ENCODE results near the gene FAM200A. TPM values are rescaled to one million over a fixed set of nuclear protein-coding genes. Genes with fewer than 3 reads are reported as not detected.

FAM200A gene
- total RNA-seq, 2 experiments from 2014 or later: 1.5 to 1.8 TPM

DNA sequence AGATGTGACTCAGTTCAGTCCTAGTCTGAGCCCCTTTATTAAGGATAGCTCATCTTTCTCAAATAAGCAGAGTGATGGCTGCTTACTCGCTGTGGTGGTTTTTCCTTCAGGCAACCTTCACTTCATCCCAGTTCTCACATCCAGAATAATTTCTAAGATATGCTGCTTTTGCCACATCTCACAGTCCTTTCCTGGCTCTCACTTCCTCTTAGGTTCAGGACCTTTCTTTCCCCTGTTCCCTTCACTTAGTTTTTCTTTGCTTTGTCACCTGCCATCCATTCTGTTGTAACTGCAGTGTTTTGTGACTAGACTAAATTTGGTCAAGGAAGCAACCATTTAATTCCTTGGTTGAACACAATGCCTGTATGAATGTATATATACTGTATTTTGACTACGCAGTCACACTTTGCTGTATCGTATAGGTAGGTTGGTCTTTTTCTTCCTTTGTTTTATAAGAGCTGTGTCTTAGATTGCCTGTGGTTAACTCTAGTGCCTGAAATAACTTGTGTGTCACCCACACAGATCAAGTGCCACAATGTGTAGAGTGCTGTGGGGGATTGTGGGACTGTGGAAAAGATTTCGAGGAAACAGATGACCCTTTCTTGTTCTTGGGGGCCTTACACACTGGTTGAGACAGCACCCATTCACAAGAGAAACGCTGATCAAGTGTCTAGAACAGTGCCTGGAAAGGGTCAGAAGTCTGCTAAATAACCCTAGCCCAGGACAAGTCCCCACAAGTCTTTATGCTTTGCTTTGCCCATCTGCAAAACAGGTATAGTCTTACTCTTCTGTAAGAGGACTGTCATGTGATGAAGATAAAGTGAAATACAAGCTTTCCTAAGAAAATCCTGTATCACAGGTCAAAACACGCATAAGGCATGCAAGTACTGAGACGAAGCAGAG lies 9.2 kb upstream of the FAM200A start:
- POLR2A ChIA-PET: interaction anchor here (3.9 kb wide), 1 partner anchor 19 kb away, joined by 36 read pairs; no protein-coding TSS in a partner anchor
- Mint-ChIP-seq H3K4me3 (peak overlapping the region; percentile 70), H3K9me3 (no peaks in the 10 kb centered on the region), H3K36me3 (ENCODE audit: low read depth) (peaks cover 84% of the 10 kb centered on the region), H3K27me3 (no peaks in the 10 kb centered on the region), H3K4me1 (ENCODE audit: low read depth) (peaks cover 63% of the 10 kb centered on the region), H3K27ac (peak overlapping the region; percentile 95)
- Histone ChIP-seq H3K27me3 (ENCODE audit: control insufficient read depth in 1 of 2, insufficient read depth in 2 of 2, low read length in 2 of 2) (no peaks in the 10 kb centered on the region), H3K36me3 (ENCODE audit: insufficient read depth, low read length) (peaks cover 61% of the 10 kb centered on the region), H3K27ac (ENCODE audit: low read depth in 1 of 2, low read length in 2 of 2) (peak overlapping the region in 1 of 2 donors; percentile 27), H3K4me3 (ENCODE audit: low read length) (no peak overlapping the region), H3K9me3 (ENCODE audit: control insufficient read depth in 1 of 2, insufficient read depth in 1 of 2, low read length in 2 of 2) (no peaks in the 10 kb centered on the region), H3K4me1 (ENCODE audit: insufficient read depth, low read length) (peaks cover 38% of the 10 kb centered on the region)
- intact Hi-C loops (cut with DNase I, micrococcal nuclease): loop anchor here in 1 of 2 experiments (1.0 kb wide), 1 partner anchor 13 kb away; no protein-coding TSS in a partner anchor
- TF ChIP-seq CTCF (IDR thresholded peaks at IDR 0.05): no peak
- ATAC-seq (ENCODE audit: poor library complexity) (no peak), DNase-seq (no peak)
- CTCF ChIA-PET: no interaction called here

GRCh38 chr7:99559175-99559915 lies 7.4 kb upstream of the FAM200A start:
- H3K4me3 Mint-ChIP-seq: peak overlapping the region; percentile 93
- no peak for ATAC-seq (ENCODE audit: poor library complexity)
- H3K27me3 Mint-ChIP-seq: no peaks in the 10 kb centered on the region
- no peak for TF ChIP-seq CTCF (IDR thresholded peaks at IDR 0.05)
- intact Hi-C loops (cut with DNase I, micrococcal nuclease): loop anchor here (2.0 to 10.0 kb wide), 5 partner anchors 55 to 438 kb away; partner anchors contain the start of genes ARPC1A (in 1 of the 2), ZKSCAN5 (in 1 of the 2) and ZSCAN25 (in 1 of the 2)
- Histone ChIP-seq H3K9me3 (ENCODE audit: control insufficient read depth in 1 of 2, insufficient read depth in 1 of 2, low read length in 2 of 2) (no peaks in the 10 kb centered on the region), H3K4me3 (ENCODE audit: low read length) (peak overlapping the region; percentile 98), H3K4me1 (ENCODE audit: insufficient read depth, low read length) (peaks cover 45% of the 10 kb centered on the region), H3K27me3 (ENCODE audit: control insufficient read depth in 1 of 2, insufficient read depth in 2 of 2, low read length in 2 of 2) (no peaks in the 10 kb centered on the region), H3K36me3 (ENCODE audit: insufficient read depth, low read length) (peaks cover 63% of the 10 kb centered on the region), H3K27ac (ENCODE audit: low read depth in 1 of 2, low read length in 2 of 2) (peak overlapping the region; percentile 95 to 96)
- H3K36me3 Mint-ChIP-seq (ENCODE audit: low read depth): peaks cover 78% of the 10 kb centered on the region
- POLR2A ChIA-PET: interaction anchor here (0.8 to 3.9 kb wide), 19 partner anchors 8 to 1309 kb away, joined by 3 to 99 read pairs (median 7); partner anchors contain the start of genes ATP5MF, BUD31, FBXO24 and LRCH4
- no peaks in the 10 kb centered on the region for H3K9me3 Mint-ChIP-seq
- peaks cover 61% of the 10 kb centered on the region for H3K4me1 Mint-ChIP-seq (ENCODE audit: low read depth)
- H3K27ac Mint-ChIP-seq: peak overlapping the region; percentile 95
- peak in 2 of 14 experiments; percentile 18 to 31 for DNase-seq
- CTCF ChIA-PET: interaction anchor here (0.7 to 1.3 kb wide), 2 partner anchors 57 to 172 kb away, joined by 3 read pairs; partner anchors contain the start of gene ZSCAN25

All from CD4-positive, alpha-beta T cell (primary cell).